Neural cell (in vitro differentiated cells): Measurements from ENCODE around the gene ARHGEF7. TPM values are rescaled to one million over a fixed set of nuclear protein-coding genes. Genes with fewer than 3 reads are reported as not detected.

Source experiments
- H2AFZ ChIP-seq: fragments of 200-600, 300-800 bp; sonication (generic), shearing (Covaris generic); 2 replicates; pipeline ENCODE4 v1.6.0; 2014; ENCODE audit warnings: low read depth, mild to moderate bottlenecking, antibody characterized with exemption, low read length, moderate library complexity
- H3F3A ChIP-seq: fragments of 200-600 bp; shearing (Covaris generic); 2 replicates; pipeline ENCODE4 v1.6.1; 2016; ENCODE audit warnings: mild to moderate bottlenecking, moderate library complexity, mixed read lengths, antibody characterized with exemption, low read length; ENCODE audit not compliant: insufficient read depth, poor library complexity, severe bottlenecking
- H3K27ac ChIP-seq: fragments of 200-600, 300-800 bp; sonication (generic), shearing (Covaris generic); 2 replicates; pipeline ENCODE4 v1.5.1; 2014; ENCODE audit warnings: mild to moderate bottlenecking, low read length, moderate library complexity
- H3K27me3 ChIP-seq: fragments of 300-800, 200-600 bp; sonication (generic), shearing (Covaris generic); 2 replicates; pipeline ENCODE4 v1.6.0; 2014; ENCODE audit warnings: mild to moderate bottlenecking, low read depth, low read length, moderate library complexity; ENCODE audit not compliant: insufficient read depth
- H3K36me3 ChIP-seq: fragments of 300-800, 200-600 bp; sonication (generic), shearing (Covaris generic); 2 replicates; pipeline ENCODE4 v1.5.1; 2014; ENCODE audit warnings: mild to moderate bottlenecking, antibody characterized with exemption, low read length, moderate library complexity; ENCODE audit not compliant: insufficient read depth
- H3K4me2 ChIP-seq: fragments of 300-800, 200-600 bp; sonication (generic), shearing (Covaris generic); 2 replicates; pipeline ENCODE4 v1.6.0; 2014; ENCODE audit warnings: mild to moderate bottlenecking, low read length
- H3K4me3 ChIP-seq: fragments of 300-800, 200-600 bp; sonication (generic), shearing (Covaris generic); 2 replicates; pipeline ENCODE4 v1.5.1; 2014; ENCODE audit warnings: mild to moderate bottlenecking, low read length, moderate library complexity
- H3K79me2 ChIP-seq: fragments of 200-600 bp; shearing (Covaris generic); replicated peaks from 2 replicates; pipeline ENCODE4 v1.6.0; 2014; ENCODE audit warnings: mild to moderate bottlenecking, low read length, moderate library complexity; ENCODE audit not compliant: insufficient read depth
- H3K9ac ChIP-seq: fragments of 300-800, 200-600 bp; sonication (generic), shearing (Covaris generic); 2 replicates; pipeline ENCODE4 v1.6.1; 2016; ENCODE audit warnings: mild to moderate bottlenecking, low read length, mixed read lengths
- H3K9me2 ChIP-seq: fragments of 200-600 bp; shearing (Covaris generic); 2 replicates; pipeline ENCODE4 v1.6.1; 2016; ENCODE audit warnings: mild to moderate bottlenecking, low read length, mixed read lengths; ENCODE audit not compliant: insufficient read depth
- H3K9me3 ChIP-seq: fragments of 200-600, 300-800 bp; sonication (generic), shearing (Covaris generic); 2 replicates; pipeline ENCODE4 v1.6.1; 2016; ENCODE audit warnings: mild to moderate bottlenecking, mixed run types, low read length, moderate library complexity, mixed read lengths
- H4K20me1 ChIP-seq: fragments of 200-600 bp; shearing (Covaris generic); 2 replicates; pipeline ENCODE4 v1.6.1; 2016; ENCODE audit warnings: mild to moderate bottlenecking, mixed run types; ENCODE audit not compliant: insufficient read depth
- CTCF ChIP-seq: fragments of 450-650 bp; IDR thresholded peaks from 2 replicates; pipeline ENCODE4 v1.5.1; 2014; ENCODE audit warnings: antibody characterized with exemption, mild to moderate bottlenecking, moderate library complexity; ENCODE audit not compliant: poor library complexity, severe bottlenecking
- EP300 ChIP-seq: fragments of 450-650 bp; conservative IDR thresholded peaks from 2 replicates; pipeline ENCODE4 v1.6.1; 2014; ENCODE audit warnings: antibody characterized with exemption, mild to moderate bottlenecking, moderate library complexity; ENCODE audit not compliant: poor library complexity, severe bottlenecking
- EZH2 ChIP-seq: fragments of 200-600, 300-800 bp; shearing (Covaris generic), sonication (generic); IDR thresholded peaks from 2 replicates; pipeline ENCODE4 v1.6.1; 2014; ENCODE audit warnings: antibody characterized with exemption, low read length, borderline replicate concordance, mild to moderate bottlenecking; ENCODE audit not compliant: insufficient read depth, poor library complexity, severe bottlenecking
- MXI1 ChIP-seq: fragments of 450-650 bp; conservative IDR thresholded peaks from 2 replicates; pipeline ENCODE4 v1.6.1; 2014; ENCODE audit warnings: antibody characterized with exemption, mild to moderate bottlenecking; ENCODE audit not compliant: poor library complexity, severe bottlenecking
- POLR2AphosphoS5 ChIP-seq: IDR thresholded peaks from 2 replicates; pipeline ENCODE4 v1.6.1; 2012
- RAD21 ChIP-seq: fragments of 450-650 bp; conservative IDR thresholded peaks from 2 replicates; pipeline ENCODE4 v1.6.1; 2014; ENCODE audit warnings: antibody characterized with exemption, mild to moderate bottlenecking, moderate library complexity
- REST ChIP-seq: IDR thresholded peaks from 2 replicates; pipeline ENCODE4 v1.6.1; 2012; ENCODE audit warnings: borderline replicate concordance
- SMC3 ChIP-seq: fragments of 450-650 bp; conservative IDR thresholded peaks from 2 replicates; pipeline ENCODE4 v1.6.1; 2014; ENCODE audit warnings: antibody characterized with exemption, mild to moderate bottlenecking, moderate library complexity; ENCODE audit not compliant: poor library complexity
- TAF1 ChIP-seq: IDR thresholded peaks from 2 replicates; pipeline ENCODE4 v1.6.1; 2012; ENCODE audit warnings: low read depth
- polyA plus RNA-seq: library from polyadenylated mRNA; depleted of rRNA; stranded (reverse); fragments of >200 nt; gene quantifications from 2 replicates; pipeline ENCODE4 v1.2.3, GENCODE V29; 2014

The ARHGEF7 gene
- polyA plus RNA-seq, 1 donor from 2014 or later = 155 TPM

DNA sequence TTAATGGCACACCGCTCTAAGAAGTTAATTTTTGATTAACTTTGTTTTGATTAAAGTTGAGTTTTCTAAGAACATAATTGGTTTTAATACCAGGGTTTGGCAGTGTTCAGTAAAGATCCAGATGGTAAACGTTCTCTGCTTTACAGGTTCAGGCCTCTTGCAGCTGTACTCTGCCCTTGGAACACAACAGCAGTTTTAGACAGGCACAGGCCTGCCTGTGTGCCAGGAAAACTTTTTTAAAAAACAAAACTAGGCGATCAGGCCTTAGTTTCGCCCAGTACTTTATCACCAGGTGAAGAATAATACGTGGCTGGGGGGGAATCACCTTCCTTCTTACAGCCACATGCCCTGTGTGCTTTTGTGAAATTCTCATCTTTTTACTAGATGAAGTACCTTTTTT, 167.3 kb downstream of the ARHGEF7 start:
- Histone ChIP-seq H3K36me3 (peaks cover 8% of the 10 kb centered on the region), H3K9me3 (no peaks in the 10 kb centered on the region), H4K20me1 (no peaks in the 10 kb centered on the region), H3F3A (no peaks in the 10 kb centered on the region), H3K4me3 (no peak overlapping the region), H2AFZ (no peak overlapping the region), H3K4me2 (no peak overlapping the region), H3K9me2 (no peaks in the 10 kb centered on the region), H3K27ac (no peak overlapping the region), H3K9ac (no peak overlapping the region), H3K79me2 (no peaks in the 10 kb centered on the region), H3K27me3 (no peaks in the 10 kb centered on the region)
- no peak for TF ChIP-seq RAD21
- TF ChIP-seq EZH2 = no peak
- no peak for TF ChIP-seq MXI1
- no peak for TF ChIP-seq REST
- TF ChIP-seq CTCF = no peak
- TF ChIP-seq TAF1 = no peak
- TF ChIP-seq EP300 = no peak
- no peak for TF ChIP-seq SMC3
- no peak for TF ChIP-seq POLR2AphosphoS5

GRCh38 chr13:111282997-111283396, 167.9 kb downstream of the ARHGEF7 start:
- no peaks in the 10 kb centered on the region for H3K9me3 ChIP-seq
- H3K27ac ChIP-seq = no peak overlapping the region
- H3K4me3 ChIP-seq = no peak overlapping the region
- no peak overlapping the region for H2AFZ ChIP-seq
- H3K9ac ChIP-seq = no peak overlapping the region
- no peaks in the 10 kb centered on the region for H3K79me2 ChIP-seq
- H3K4me2 ChIP-seq = no peak overlapping the region
- no peaks in the 10 kb centered on the region for H4K20me1 ChIP-seq
- no peaks in the 10 kb centered on the region for H3K9me2 ChIP-seq
- H3F3A ChIP-seq = no peaks in the 10 kb centered on the region
- no peak for TF ChIP-seq EP300
- peaks cover 12% of the 10 kb centered on the region for H3K36me3 ChIP-seq
- no peaks in the 10 kb centered on the region for H3K27me3 ChIP-seq

- no peak overlapping the region for H3K27ac ChIP-seq
- H4K20me1 ChIP-seq = no peaks in the 10 kb centered on the region
- no peak overlapping the region for H3K4me3 ChIP-seq
- no peak overlapping the region for H2AFZ ChIP-seq
- H3F3A ChIP-seq = no peaks in the 10 kb centered on the region
- peaks cover 12% of the 10 kb centered on the region for H3K36me3 ChIP-seq
- H3K27me3 ChIP-seq = no peaks in the 10 kb centered on the region
- no peak overlapping the region for H3K9ac ChIP-seq
- H3K79me2 ChIP-seq = no peaks in the 10 kb centered on the region
- no peaks in the 10 kb centered on the region for H3K9me2 ChIP-seq
- no peak for TF ChIP-seq EP300
- no peak for TF ChIP-seq SMC3
- no peaks in the 10 kb centered on the region for H3K9me3 ChIP-seq
- H3K4me2 ChIP-seq = no peak overlapping the region
Measured at GRCh38 chr13:111283457-111283856, 168.3 kb downstream of the ARHGEF7 start.
